BE2C (cell line): Measurements from ENCODE around the gene NT5E.

Experiments used
- DNase-seq: peaks from one replicate; pipeline ENCODE4 v3.0.0-alpha.2; 2020
- H3K27me3 ChIP-seq: fragments of 250-450 bp; sonication (Bioruptor Pico); 2 replicates; pipeline ENCODE4 v1.5.1; 2020; ENCODE audit warnings: mild to moderate bottlenecking
- H3K36me3 ChIP-seq: fragments of 250-450 bp; sonication (Bioruptor Pico); 2 replicates; pipeline ENCODE4 v1.5.1; 2020; ENCODE audit warnings: mild to moderate bottlenecking
- H3K4me1 ChIP-seq: fragments of 250-450 bp; sonication (Bioruptor Pico); 2 replicates; pipeline ENCODE4 v1.5.1; 2020
- H3K4me3 ChIP-seq: 2 replicates; pipeline ENCODE4 v1.5.1; 2011; ENCODE audit warnings: low read depth, low read length
- H3K9me3 ChIP-seq: fragments of 250-450 bp; sonication (Bioruptor Pico); 2 replicates; pipeline ENCODE4 v1.5.1; 2020
- CTCF ChIP-seq: IDR thresholded peaks from 2 replicates; pipeline ENCODE4 v1.5.1; 2012; ENCODE audit warnings: mild to moderate bottlenecking, low read depth, low read length

Gene NT5E

GRCh38 chr6:85482905-85483700 lies 33.2 kb downstream of the NT5E start:
- Histone ChIP-seq H3K27me3 (no peaks in the 10 kb centered on the region), H3K4me1 (peaks cover 23% of the 10 kb centered on the region), H3K36me3 (no peaks in the 10 kb centered on the region; the same call in 1 of the 2 replicates), H3K9me3 (no peaks in the 10 kb centered on the region), H3K4me3 (no peak overlapping the region)
- peak; percentile 100 for TF ChIP-seq CTCF
- DNase-seq = peak; percentile 77

GRCh38 chr6:85483846-85484245 lies 34.0 kb downstream of the NT5E start:
- no peak overlapping the region for H3K4me3 ChIP-seq
- H3K9me3 ChIP-seq = no peaks in the 10 kb centered on the region
- peaks cover 23% of the 10 kb centered on the region for H3K4me1 ChIP-seq
- no peaks in the 10 kb centered on the region for H3K27me3 ChIP-seq
- no peaks in the 10 kb centered on the region; the same call in 1 of the 2 replicates for H3K36me3 ChIP-seq
- DNase-seq = peak; percentile 75
- TF ChIP-seq CTCF = no peak

- Histone ChIP-seq H3K4me1 (peaks cover 23% of the 10 kb centered on the region), H3K27me3 (no peaks in the 10 kb centered on the region), H3K9me3 (no peaks in the 10 kb centered on the region), H3K4me3 (no peak overlapping the region), H3K36me3 (no peaks in the 10 kb centered on the region; the same call in 1 of the 2 replicates)
- no peak for DNase-seq
- no peak for TF ChIP-seq CTCF
Observed at GRCh38 chr6:85484948-85485347, 35.1 kb downstream of the NT5E start.

GRCh38 chr6:85490516-85491248 lies 40.8 kb downstream of the NT5E start:
- H3K36me3 ChIP-seq = peaks cover 3% of the 10 kb centered on the region; the same call in 1 of the 2 replicates
- DNase-seq = no peak
- TF ChIP-seq CTCF = no peak
- no peaks in the 10 kb centered on the region for H3K9me3 ChIP-seq
- H3K4me3 ChIP-seq = no peak overlapping the region
- no peaks in the 10 kb centered on the region for H3K27me3 ChIP-seq
- peaks cover under 1% of the 10 kb centered on the region; the same call in 1 of the 2 replicates for H3K4me1 ChIP-seq

- H3K36me3 ChIP-seq = peaks cover 3% of the 10 kb centered on the region; the same call in 1 of the 2 replicates
- TF ChIP-seq CTCF = no peak
- H3K4me3 ChIP-seq = no peak overlapping the region
- no peaks in the 10 kb centered on the region; the same call in 1 of the 2 replicates for H3K9me3 ChIP-seq
- DNase-seq = no peak
- H3K4me1 ChIP-seq = no peaks in the 10 kb centered on the region
- no peaks in the 10 kb centered on the region for H3K27me3 ChIP-seq
Observed at GRCh38 chr6:85493389-85493788, 43.5 kb downstream of the NT5E start.
